Lower leg skin (tissue), 3 donors: ENCODE measurements around the gene EZR.

Experiments used
- POLR2A ChIP-seq, 2 donors: fragments of 450-650 bp; IDR thresholded peaks; one replicate each; pipeline ENCODE4 v1.6.1; 2016 to 2017; ENCODE audit warnings: antibody characterized with exemption in 2 of 2, mild to moderate bottlenecking in 1 of 2, moderate library complexity in 1 of 2
- TF ChIP-seq, protein P1 (sequence below), 3 donors: fragments of 450-650 bp; IDR thresholded peaks; one replicate each; pipeline ENCODE4 v1.5.1; 2016; ENCODE audit warnings: antibody characterized with exemption in 3 of 3, mild to moderate bottlenecking in 3 of 3, moderate library complexity in 2 of 3

DNA sequence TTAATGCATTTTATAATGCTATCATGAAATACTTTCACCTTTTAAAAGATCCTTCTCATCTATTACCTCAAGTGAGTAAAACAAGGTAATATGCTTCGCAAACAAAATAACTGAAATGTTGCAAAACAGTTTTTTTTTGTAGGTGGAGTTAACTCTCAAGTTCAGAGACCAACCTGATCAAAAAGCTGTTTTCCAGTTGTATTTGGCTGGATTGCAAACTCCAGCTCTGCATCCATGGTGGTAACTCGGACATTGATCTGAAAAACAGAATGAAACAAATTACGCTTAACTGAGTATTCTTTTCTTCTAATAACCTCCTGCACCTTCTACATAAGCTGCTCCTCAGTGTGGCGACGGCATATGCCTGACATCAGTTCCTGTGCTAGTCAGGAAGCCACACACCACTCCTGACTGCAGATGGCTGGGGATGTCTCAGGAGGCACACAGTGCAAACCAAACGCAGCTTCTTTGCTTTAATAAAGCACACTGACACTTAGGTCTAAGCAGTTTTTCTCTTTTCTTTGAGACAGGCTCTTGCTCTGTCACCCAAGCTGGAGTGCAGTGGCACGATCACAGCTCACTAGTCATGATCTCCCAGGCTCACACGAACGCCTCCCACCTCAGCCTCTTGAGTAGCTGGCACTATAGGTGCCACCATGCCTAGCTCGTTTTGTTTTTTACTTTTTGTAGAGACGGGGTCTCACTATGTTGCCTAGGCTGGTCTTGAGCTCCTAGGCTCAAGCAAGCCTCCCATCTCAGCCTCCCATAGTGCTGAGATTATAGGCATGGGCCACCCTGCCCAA is 29.9 kb downstream of the EZR start:
- TF ChIP-seq, protein P1, sequence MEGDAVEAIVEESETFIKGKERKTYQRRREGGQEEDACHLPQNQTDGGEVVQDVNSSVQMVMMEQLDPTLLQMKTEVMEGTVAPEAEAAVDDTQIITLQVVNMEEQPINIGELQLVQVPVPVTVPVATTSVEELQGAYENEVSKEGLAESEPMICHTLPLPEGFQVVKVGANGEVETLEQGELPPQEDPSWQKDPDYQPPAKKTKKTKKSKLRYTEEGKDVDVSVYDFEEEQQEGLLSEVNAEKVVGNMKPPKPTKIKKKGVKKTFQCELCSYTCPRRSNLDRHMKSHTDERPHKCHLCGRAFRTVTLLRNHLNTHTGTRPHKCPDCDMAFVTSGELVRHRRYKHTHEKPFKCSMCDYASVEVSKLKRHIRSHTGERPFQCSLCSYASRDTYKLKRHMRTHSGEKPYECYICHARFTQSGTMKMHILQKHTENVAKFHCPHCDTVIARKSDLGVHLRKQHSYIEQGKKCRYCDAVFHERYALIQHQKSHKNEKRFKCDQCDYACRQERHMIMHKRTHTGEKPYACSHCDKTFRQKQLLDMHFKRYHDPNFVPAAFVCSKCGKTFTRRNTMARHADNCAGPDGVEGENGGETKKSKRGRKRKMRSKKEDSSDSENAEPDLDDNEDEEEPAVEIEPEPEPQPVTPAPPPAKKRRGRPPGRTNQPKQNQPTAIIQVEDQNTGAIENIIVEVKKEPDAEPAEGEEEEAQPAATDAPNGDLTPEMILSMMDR (IDR thresholded peaks at IDR 0.05), result no peak
- no peak for TF ChIP-seq POLR2A (IDR thresholded peaks at IDR 0.05)
